Neural progenitor cell (in vitro differentiated cells): ENCODE data around the gene RYR3.

Experiments used
- CTCF ChIP-seq: fragments of 200-600 bp; sonication (generic); IDR thresholded peaks from 2 replicates; pipeline ENCODE4 v1.5.1; 2017; ENCODE audit warnings: antibody characterized with exemption, mild to moderate bottlenecking
- EZH2 ChIP-seq: fragments of 200-600 bp; sonication (generic); IDR thresholded peaks from 2 replicates; pipeline ENCODE4 v1.6.1; 2017; ENCODE audit warnings: antibody characterized with exemption, mild to moderate bottlenecking, moderate library complexity
- EZH2phosphoT487 ChIP-seq: fragments of 200-600 bp; sonication (generic); IDR thresholded peaks from 2 replicates; pipeline ENCODE4 v1.6.1; 2017; ENCODE audit warnings: antibody characterized with exemption

DNA sequence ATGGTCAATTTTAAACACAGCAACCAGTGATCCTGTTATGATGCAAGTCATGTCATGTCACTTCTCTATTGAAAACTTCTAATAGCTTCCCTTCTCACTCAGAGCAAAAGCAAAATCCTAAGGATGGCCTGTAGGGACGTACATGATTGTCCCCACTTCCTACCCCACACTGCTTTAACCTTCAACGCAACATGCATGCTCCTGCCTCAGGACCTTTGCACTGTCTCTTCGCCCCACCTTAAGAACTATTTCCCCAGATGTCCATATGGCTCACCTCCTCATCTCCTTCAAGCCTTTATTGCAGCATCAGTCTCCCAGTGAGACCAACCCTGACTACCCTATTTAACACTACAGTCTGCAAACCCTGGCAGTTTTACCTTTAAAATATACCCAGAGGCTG, 443.5 kb downstream of the RYR3 start:
- no peak for TF ChIP-seq CTCF
- TF ChIP-seq EZH2, result no peak
- no peak for TF ChIP-seq EZH2phosphoT487
